GM12801 (cell line): ENCODE data around the gene LRRC3C.

Source experiments
- TF ChIP-seq, protein P1 (sequence below): IDR thresholded peaks from one replicate; pipeline ENCODE4 v1.5.1; 2011; ENCODE audit warnings: control low read depth; ENCODE audit not compliant: insufficient read length; ENCODE audit errors: extremely low read depth

Gene LRRC3C

DNA sequence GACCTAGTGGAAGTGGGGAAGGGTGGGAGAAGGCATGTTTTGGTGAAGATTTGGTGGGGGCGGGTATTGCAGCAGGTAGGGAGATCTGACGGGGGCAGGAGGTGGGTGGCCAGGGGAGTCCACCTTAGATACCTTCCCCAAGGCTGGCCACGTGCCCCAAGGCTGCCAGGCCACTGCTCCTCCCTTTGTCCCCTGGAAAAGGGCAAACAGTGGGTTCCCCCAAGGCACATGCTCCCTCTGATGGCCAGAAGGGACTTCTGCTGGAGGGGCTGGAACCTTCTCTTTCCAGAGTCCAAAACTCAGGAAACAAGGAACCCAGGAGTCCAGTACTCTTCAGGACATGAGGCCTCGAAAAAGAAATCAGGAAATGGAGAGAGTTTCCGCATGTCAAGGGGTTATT is 46.9 kb downstream of the LRRC3C start:
- TF ChIP-seq, protein P1, sequence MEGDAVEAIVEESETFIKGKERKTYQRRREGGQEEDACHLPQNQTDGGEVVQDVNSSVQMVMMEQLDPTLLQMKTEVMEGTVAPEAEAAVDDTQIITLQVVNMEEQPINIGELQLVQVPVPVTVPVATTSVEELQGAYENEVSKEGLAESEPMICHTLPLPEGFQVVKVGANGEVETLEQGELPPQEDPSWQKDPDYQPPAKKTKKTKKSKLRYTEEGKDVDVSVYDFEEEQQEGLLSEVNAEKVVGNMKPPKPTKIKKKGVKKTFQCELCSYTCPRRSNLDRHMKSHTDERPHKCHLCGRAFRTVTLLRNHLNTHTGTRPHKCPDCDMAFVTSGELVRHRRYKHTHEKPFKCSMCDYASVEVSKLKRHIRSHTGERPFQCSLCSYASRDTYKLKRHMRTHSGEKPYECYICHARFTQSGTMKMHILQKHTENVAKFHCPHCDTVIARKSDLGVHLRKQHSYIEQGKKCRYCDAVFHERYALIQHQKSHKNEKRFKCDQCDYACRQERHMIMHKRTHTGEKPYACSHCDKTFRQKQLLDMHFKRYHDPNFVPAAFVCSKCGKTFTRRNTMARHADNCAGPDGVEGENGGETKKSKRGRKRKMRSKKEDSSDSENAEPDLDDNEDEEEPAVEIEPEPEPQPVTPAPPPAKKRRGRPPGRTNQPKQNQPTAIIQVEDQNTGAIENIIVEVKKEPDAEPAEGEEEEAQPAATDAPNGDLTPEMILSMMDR: no peak

- TF ChIP-seq, protein P1: no peak
These were observed 48.3 kb downstream of the LRRC3C start for GRCh38 chr17:39975801-39976200.

GRCh38 chr17:39979016-39979670 is 51.6 kb downstream of the LRRC3C start:
- TF ChIP-seq, protein P1: no peak

- TF ChIP-seq, protein P1: no peak
These were observed 52.4 kb downstream of the LRRC3C start for GRCh38 chr17:39979893-39980350.

DNA sequence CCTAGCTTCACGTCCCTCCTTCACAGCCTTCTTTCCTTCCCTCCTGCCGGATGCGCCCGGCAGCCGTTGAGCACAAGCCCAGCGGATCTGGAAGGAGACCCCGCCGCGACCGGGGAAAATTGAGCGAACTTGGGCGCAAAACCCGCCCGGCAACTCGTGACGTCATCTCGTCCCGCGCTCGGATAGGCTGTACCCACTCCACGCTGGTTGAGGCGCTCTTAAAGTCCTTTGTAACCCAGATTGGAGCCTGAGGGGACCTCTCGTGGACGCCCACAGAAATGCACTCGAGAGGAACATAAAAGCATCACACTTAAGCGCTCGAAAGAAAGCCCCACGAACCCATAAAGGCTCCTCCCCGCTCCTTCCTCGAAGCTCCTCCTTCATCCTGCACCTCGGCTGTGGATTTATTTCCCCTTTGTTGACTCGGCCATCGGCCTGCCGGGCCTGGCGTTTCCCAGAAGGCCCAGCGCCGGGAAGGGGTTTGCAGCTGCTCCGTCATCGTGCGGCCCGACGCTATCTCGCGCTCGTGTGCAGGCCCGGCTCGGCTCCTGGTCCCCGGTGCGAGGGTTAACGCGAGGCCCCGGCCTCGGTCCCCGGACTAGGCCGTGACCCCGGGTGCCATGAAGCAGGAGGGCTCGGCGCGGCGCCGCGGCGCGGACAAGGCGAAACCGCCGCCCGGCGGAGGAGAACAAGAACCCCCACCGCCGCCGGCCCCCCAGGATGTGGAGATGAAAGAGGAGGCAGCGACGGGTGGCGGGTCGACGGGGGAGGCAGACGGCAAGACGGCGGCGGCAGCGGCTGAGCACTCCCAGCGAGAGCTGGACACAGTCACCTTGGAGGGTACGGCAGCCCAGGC is 53.0 kb downstream of the LRRC3C start, which contains the start of gene PSMD3:
TSS of gene PSMD3 (plus strand) at position 457 of the 856 bp plus-strand sequence. CDS start at position 621, 164 bp downstream.
- TF ChIP-seq, protein P1: no peak

DNA sequence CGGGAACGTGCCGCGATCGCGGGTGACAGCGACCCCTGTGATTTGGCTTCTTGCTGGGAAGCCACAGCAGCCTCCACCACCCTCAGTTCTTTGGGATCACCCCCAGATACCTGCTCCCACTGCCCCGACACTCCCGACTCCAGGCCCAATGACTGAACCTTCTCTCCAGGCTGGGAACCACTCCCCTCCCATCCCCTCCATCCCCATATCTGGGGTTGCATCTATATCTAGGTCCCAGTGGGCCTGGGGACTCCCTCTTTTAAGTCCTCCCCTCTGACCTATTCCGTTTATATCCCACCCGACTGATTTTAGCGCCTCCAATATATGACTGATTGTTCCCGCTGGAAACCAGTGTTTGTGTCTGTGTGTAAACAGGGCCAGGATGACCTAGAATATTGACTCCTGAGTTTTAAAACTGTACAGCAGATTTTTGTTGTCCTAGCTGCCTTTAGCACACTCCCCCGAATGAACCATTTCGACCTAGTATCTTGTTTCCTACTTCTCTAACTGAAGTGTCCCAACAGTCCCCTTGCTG is 53.7 kb downstream of the LRRC3C start:
- TF ChIP-seq, protein P1: no peak

DNA sequence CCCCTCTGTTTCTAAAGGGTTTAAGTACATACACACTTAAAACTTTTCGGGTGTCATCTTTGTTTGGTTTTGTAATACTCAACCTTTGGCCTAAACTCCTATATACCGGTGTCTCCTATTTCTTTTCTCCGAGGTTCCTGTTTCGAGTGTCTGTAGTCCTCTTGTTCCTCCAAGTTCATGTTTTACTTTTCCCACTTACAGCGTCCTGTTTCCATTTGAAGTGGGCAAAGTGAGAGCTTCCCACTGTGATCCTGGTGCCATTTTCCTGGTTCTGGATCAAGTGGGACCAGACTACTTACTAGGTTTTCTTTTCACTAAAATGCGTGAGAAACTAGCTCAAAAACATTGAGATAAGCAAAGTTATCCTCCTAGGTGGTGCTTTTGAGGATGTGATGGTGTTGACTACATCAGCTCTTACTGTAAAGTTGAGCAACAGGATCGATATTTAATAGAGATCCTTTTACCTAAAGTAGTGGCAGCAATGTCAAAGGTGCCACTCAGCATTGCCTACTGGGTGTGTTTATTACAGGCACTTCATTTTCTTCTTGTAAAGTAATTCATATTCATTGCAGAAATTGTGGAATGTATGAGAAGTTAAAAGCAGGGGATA is 54.3 kb downstream of the LRRC3C start:
- TF ChIP-seq, protein P1: no peak
